IMR-90 (cell line): ENCODE data around the gene DMD. TPM values are rescaled to one million over a fixed set of nuclear protein-coding genes. Genes with fewer than 3 reads are reported as not detected.

ENCODE experiments used
- ATAC-seq: fragments of 200-7000 bp; cut with Tn5 transposase; 2 replicates; pipeline ENCODE4 v1.9.1; 2020; ENCODE audit warnings: low read depth, mild to moderate bottlenecking, moderate library complexity
- BruUV-seq: library from RNA; stranded (reverse); fragments of 400-500 nt; replicated peaks from 2 replicates; lab custom pipeline; 2021; lab: Mats Ljungman, UMichigan
- CTCF ChIA-PET: fragments of 300-600 bp; formaldehyde crosslinking; extraction: SDS; loops from one replicate; lab custom pipeline; 2021; ENCODE audit warnings: antibody characterized with exemption; lab: Yijun Ruan, JAX
- POLR2A ChIA-PET: fragments of 300-600 bp; sonication (Branson Sonifier 250); formaldehyde crosslinking; loops from one replicate; lab custom pipeline; 2022; ENCODE audit warnings: antibody characterized with exemption; ENCODE audit not compliant: unreplicated experiment; lab: Charles Lee
- DNase-seq: peaks from one replicate; pipeline ENCODE4 v3.0.0; 2013
- H2AFZ ChIP-seq: replicated peaks from 2 replicates; pipeline ENCODE3; 2013; ENCODE audit warnings: low read length, mild to moderate bottlenecking; ENCODE audit not compliant: poor library complexity
- H2AK5ac ChIP-seq: 2 replicates; pipeline ENCODE4 v1.6.1; 2013; ENCODE audit warnings: low read depth, low read length, inconsistent platforms
- H2AK9ac ChIP-seq: replicated peaks from 2 replicates; pipeline ENCODE3; 2013; ENCODE audit warnings: mild to moderate bottlenecking, low read depth, low read length, moderate library complexity; ENCODE audit not compliant: poor library complexity
- H2BK120ac ChIP-seq: 2 replicates; pipeline ENCODE4 v1.6.1; 2013; ENCODE audit warnings: low read depth, low read length, inconsistent platforms
- H2BK15ac ChIP-seq: 3 replicates; pipeline ENCODE4 v1.6.1; 2013; ENCODE audit warnings: low read depth, low read length, inconsistent platforms
- H2BK20ac ChIP-seq: 2 replicates; pipeline ENCODE4 v1.6.1; 2013; ENCODE audit warnings: low read depth, mild to moderate bottlenecking, inconsistent platforms, low read length, moderate library complexity
- H2BK5ac ChIP-seq: 2 replicates; pipeline ENCODE4 v1.6.1; 2013; ENCODE audit warnings: mild to moderate bottlenecking, low read depth, low read length, inconsistent platforms; ENCODE audit not compliant: poor library complexity, severe bottlenecking
- H3K14ac ChIP-seq: replicated peaks from 2 replicates; pipeline ENCODE4 v1.6.1; 2013; ENCODE audit warnings: low read depth, low read length, inconsistent platforms
- H3K18ac ChIP-seq: 2 replicates; pipeline ENCODE4 v1.6.1; 2013; ENCODE audit warnings: low read depth, low read length, control low read depth
- H3K23ac ChIP-seq: 2 replicates; pipeline ENCODE4 v1.6.1; 2013; ENCODE audit warnings: low read depth, low read length, inconsistent platforms
- H3K27ac ChIP-seq: 2 replicates; pipeline ENCODE4 v1.5.1; 2013; ENCODE audit warnings: mild to moderate bottlenecking, control low read depth, low read length; ENCODE audit not compliant: insufficient read depth
- H3K27me3 ChIP-seq: 2 replicates; pipeline ENCODE4 v1.6.1; 2013; ENCODE audit warnings: low read length; ENCODE audit not compliant: control insufficient read depth, insufficient read depth
- H3K36me3 ChIP-seq: 2 replicates; pipeline ENCODE4 v1.6.1; 2013; ENCODE audit warnings: low read length, mixed read lengths; ENCODE audit not compliant: control insufficient read depth, insufficient read depth
- H3K4ac ChIP-seq: 2 replicates; pipeline ENCODE4 v1.6.1; 2013; ENCODE audit warnings: low read depth, low read length, inconsistent platforms
- H3K4me1 ChIP-seq: 2 replicates; pipeline ENCODE4 v1.6.1; 2013; ENCODE audit warnings: low read length, mixed read lengths; ENCODE audit not compliant: control insufficient read depth, insufficient read depth
- H3K4me2 ChIP-seq: 2 replicates; pipeline ENCODE4 v1.6.1; 2013; ENCODE audit warnings: low read depth, mild to moderate bottlenecking, control low read depth, low read length, moderate library complexity
- H3K4me3 ChIP-seq: 2 replicates; pipeline ENCODE4 v1.5.1; 2013; ENCODE audit warnings: low read depth, mild to moderate bottlenecking, control low read depth, low read length, moderate library complexity; ENCODE audit not compliant: insufficient read depth
- H3K56ac ChIP-seq: 2 replicates; pipeline ENCODE4 v1.6.1; 2013; ENCODE audit warnings: low read length, inconsistent platforms; ENCODE audit not compliant: insufficient read depth; ENCODE audit errors: extremely low read depth
- H3K79me1 ChIP-seq, 2 experiments: 2 replicates each; pipeline ENCODE4 v1.6.1; 2013; ENCODE audit warnings: low read length in 2 of 2, inconsistent platforms in 1 of 2, low read depth in 1 of 2
- H3K9ac ChIP-seq: 2 replicates; pipeline ENCODE4 v1.6.1; 2013; ENCODE audit warnings: low read depth, low read length, control low read depth
- H3K9me1 ChIP-seq: 2 replicates; pipeline ENCODE4 v1.6.1; 2013; ENCODE audit warnings: low read length, inconsistent platforms; ENCODE audit not compliant: insufficient read depth
- H3K9me3 ChIP-seq: 2 replicates; pipeline ENCODE4 v1.6.1; 2013; ENCODE audit warnings: low read length; ENCODE audit not compliant: control insufficient read depth, insufficient read depth
- H4K20me1 ChIP-seq: 2 replicates; pipeline ENCODE4 v1.6.1; 2013; ENCODE audit warnings: low read length, inconsistent platforms; ENCODE audit not compliant: insufficient read depth
- H4K5ac ChIP-seq: 2 replicates; pipeline ENCODE4 v1.6.1; 2013; ENCODE audit warnings: mild to moderate bottlenecking, low read depth, low read length, control low read depth
- H4K8ac ChIP-seq, 2 experiments: 2 replicates each; pipeline ENCODE4 v1.6.1; 2013; ENCODE audit warnings: low read depth in 2 of 2, low read length in 2 of 2, control low read depth in 1 of 2, inconsistent platforms in 1 of 2
- H4K91ac ChIP-seq: 2 replicates; pipeline ENCODE4 v1.6.1; 2013; ENCODE audit warnings: low read depth, low read length, inconsistent platforms; ENCODE audit not compliant: insufficient read depth
- MAZ ChIP-seq: IDR thresholded peaks from 2 replicates; pipeline ENCODE4 v1.6.1; 2012; ENCODE audit warnings: low read depth, mild to moderate bottlenecking, low read length, improper control_type of control experiment, moderate library complexity, borderline replicate concordance
- RAD21 ChIP-seq: IDR thresholded peaks from 2 replicates; pipeline ENCODE4 v1.6.1; 2012; ENCODE audit warnings: low read length, improper control_type of control experiment
- WGBS, 2 experiments: methylation state at CpG; one replicate each; pipeline versions ENCODE4 v1.1.5 to v1.1.7; 2013; ENCODE audit warnings: missing lambda C conversion rate in 2 of 2; ENCODE audit not compliant: insufficient read length in 1 of 2; ENCODE audit errors: extremely low coverage in 2 of 2; 5-methylcytosine and 5-hydroxymethylcytosine counted together
- dilution Hi-C: fragments of 300-500 bp; cut with HindIII; formaldehyde crosslinking; loops from one replicate; pipeline ENCODE4 v1.14.3; 2018; ENCODE audit warnings: low sequenced_read_pairs; ENCODE audit not compliant: unreplicated experiment
- in situ Hi-C: fragments of 300-500 bp; cut with MboI; formaldehyde crosslinking; loops from 3 replicates; pipeline ENCODE4 v1.14.3; 2019; ENCODE audit warnings: low sequenced_read_pairs, inconsistent platforms, mixed read lengths
- intact Hi-C: fragments of 100-400 bp; cut with micrococcal nuclease; formaldehyde crosslinking; loops from 2 replicates; pipeline ENCODE4 v1.10.0; 2022
- polyA plus RNA-seq, 3 experiments: library from polyadenylated mRNA; depleted of rRNA; stranded (reverse); fragments of >200 nt; gene quantifications; 2 replicates each; pipeline ENCODE4 v1.2.3, GENCODE V29; 2012; ENCODE audit warnings: low replicate concordance in 1 of 3
- total RNA-seq: library from RNA; depleted of rRNA; stranded (reverse); fragments of >200 nt; gene quantifications from 2 replicates; pipeline ENCODE4 v1.2.3, GENCODE V29; 2012
- TF ChIP-seq, protein P1 (sequence below): fragments of 150-350 bp; IDR thresholded peaks from 2 replicates; pipeline ENCODE4 v1.6.1; 2017; ENCODE audit warnings: mild to moderate bottlenecking, antibody characterized with exemption, low read length, low read depth
- TF ChIP-seq, protein P2 (sequence below): conservative IDR thresholded peaks from 2 replicates; pipeline ENCODE4 v1.5.1; 2012; ENCODE audit warnings: mild to moderate bottlenecking, low read depth, low read length, improper control_type of control experiment

Gene DMD
- total and polyA plus RNA-seq, 2 of the 4 experiments (the other 2 are of a cell fraction) = 6.6 to 11.8 TPM

DNA sequence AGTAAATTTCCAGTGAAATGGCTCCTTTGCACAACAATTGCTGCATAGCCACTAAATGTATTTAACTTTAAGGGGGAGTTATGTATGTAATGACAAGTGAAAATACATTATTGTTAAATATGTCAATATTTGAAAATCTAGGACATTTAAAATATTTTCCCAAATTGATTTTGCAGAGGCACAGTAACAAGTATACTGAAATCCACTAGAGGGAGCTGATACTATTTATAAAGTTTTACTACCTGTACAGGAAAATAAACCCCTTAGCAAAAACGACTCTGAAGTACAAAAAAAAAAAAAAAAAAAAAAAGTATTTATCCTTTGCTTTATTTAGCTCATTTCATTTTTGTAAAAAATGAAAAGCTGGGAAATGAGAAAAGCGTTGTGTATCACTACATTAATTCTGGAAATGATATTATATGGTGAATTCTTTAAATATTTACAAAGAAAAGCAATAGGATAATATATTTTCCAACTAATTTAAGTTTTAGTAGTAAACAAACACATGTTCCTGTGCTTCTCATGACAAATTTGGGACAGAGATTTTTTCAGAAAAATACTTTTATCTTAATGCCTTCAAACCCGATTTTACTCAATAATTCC lies 727.7 kb downstream of the DMD start:
- Histone ChIP-seq H2AK9ac (no peak overlapping the region), H4K91ac (no peak overlapping the region), H3K9me1 (no peaks in the 10 kb centered on the region), H3K9me3 (no peaks in the 10 kb centered on the region), H3K27ac (no peak overlapping the region), H2BK120ac (no peak overlapping the region), H3K9ac (no peak overlapping the region), H2AFZ (no peak overlapping the region), H3K18ac (no peak overlapping the region), H3K4me3 (no peak overlapping the region), H3K4me1 (no peaks in the 10 kb centered on the region), H2BK5ac (no peak overlapping the region), H3K14ac (no peak overlapping the region), H3K23ac (no peak overlapping the region), H3K36me3 (no peaks in the 10 kb centered on the region), H2AK5ac (no peak overlapping the region), H3K4me2 (no peak overlapping the region), H2BK20ac (no peak overlapping the region), H4K5ac (no peak overlapping the region), H4K8ac (no peak overlapping the region), H3K56ac (no peak overlapping the region), H4K20me1 (no peaks in the 10 kb centered on the region), H2BK15ac (no peak overlapping the region), H3K79me1 (no peaks in the 10 kb centered on the region), H3K27me3 (no peaks in the 10 kb centered on the region), H3K4ac (no peak overlapping the region)
- TF ChIP-seq, protein P1, sequence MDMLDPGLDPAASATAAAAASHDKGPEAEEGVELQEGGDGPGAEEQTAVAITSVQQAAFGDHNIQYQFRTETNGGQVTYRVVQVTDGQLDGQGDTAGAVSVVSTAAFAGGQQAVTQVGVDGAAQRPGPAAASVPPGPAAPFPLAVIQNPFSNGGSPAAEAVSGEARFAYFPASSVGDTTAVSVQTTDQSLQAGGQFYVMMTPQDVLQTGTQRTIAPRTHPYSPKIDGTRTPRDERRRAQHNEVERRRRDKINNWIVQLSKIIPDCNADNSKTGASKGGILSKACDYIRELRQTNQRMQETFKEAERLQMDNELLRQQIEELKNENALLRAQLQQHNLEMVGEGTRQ = no peak
- TF ChIP-seq RAD21 (peak; percentile 22; the same call in 1 of the 2 replicates), MAZ (no peak)
- TF ChIP-seq, protein P2, sequence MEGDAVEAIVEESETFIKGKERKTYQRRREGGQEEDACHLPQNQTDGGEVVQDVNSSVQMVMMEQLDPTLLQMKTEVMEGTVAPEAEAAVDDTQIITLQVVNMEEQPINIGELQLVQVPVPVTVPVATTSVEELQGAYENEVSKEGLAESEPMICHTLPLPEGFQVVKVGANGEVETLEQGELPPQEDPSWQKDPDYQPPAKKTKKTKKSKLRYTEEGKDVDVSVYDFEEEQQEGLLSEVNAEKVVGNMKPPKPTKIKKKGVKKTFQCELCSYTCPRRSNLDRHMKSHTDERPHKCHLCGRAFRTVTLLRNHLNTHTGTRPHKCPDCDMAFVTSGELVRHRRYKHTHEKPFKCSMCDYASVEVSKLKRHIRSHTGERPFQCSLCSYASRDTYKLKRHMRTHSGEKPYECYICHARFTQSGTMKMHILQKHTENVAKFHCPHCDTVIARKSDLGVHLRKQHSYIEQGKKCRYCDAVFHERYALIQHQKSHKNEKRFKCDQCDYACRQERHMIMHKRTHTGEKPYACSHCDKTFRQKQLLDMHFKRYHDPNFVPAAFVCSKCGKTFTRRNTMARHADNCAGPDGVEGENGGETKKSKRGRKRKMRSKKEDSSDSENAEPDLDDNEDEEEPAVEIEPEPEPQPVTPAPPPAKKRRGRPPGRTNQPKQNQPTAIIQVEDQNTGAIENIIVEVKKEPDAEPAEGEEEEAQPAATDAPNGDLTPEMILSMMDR = peak; percentile 39
- in situ Hi-C loops = no loop called here
- no peak for ATAC-seq
- no peak for DNase-seq
- intact Hi-C loops = no loop called here
- dilution Hi-C loops = no loop called here
- ChIA-PET CTCF (interaction anchor here (0.6 to 1.4 kb wide), 3 partner anchors 16 to 230 kb away, joined by 3 to 4 read pairs (median 3); no protein-coding TSS in a partner anchor), POLR2A (no interaction called here)
- no CpG with 5 or more reads among the region's 3 CpGs for WGBS, 2 experiments
- no TSS peak for BruUV-seq
